Cardiac muscle cell (in vitro differentiated cells and primary cell): Measurements from ENCODE around the gene SMS. TPM values are rescaled to one million over a fixed set of nuclear protein-coding genes. Genes with fewer than 3 reads are reported as not detected.

Source experiments
- DNase-seq, 2 donors: peaks; one replicate each; pipeline versions ENCODE4 v3.0.0 to v3.0.0-alpha.2; 2010 to 2017; ENCODE audit warnings: low read depth in 1 of 2, low spot score in 1 of 2
- H3K27ac ChIP-seq: fragments of 200-600 bp; sonication (generic); 2 replicates; pipeline ENCODE4 v1.5.1; 2016
- H3K27me3 ChIP-seq: fragments of 200-600 bp; sonication (generic); 2 replicates; pipeline ENCODE4 v1.6.0; 2016; ENCODE audit warnings: control low read depth
- H3K36me3 ChIP-seq: fragments of 200-600 bp; sonication (generic); 2 replicates; pipeline ENCODE4 v1.5.1; 2016; ENCODE audit warnings: control low read depth
- H3K4me1 ChIP-seq: fragments of 200-600 bp; sonication (generic); 2 replicates; pipeline ENCODE4 v1.8.1; 2017; ENCODE audit warnings: low read depth, mild to moderate bottlenecking, mixed run types
- H3K4me3 ChIP-seq: fragments of 200-600 bp; sonication (generic); 2 replicates; pipeline ENCODE4 v1.5.1; 2016; ENCODE audit warnings: mild to moderate bottlenecking
- H3K9me3 ChIP-seq: fragments of 200-600 bp; sonication (generic); 2 replicates; pipeline ENCODE4 v1.5.1; 2017; ENCODE audit warnings: low read depth, mild to moderate bottlenecking, control low read depth
- polyA plus RNA-seq: library from polyadenylated mRNA; unstranded; fragments of >200 nt; fragmentation: Nextera tagmentation; extraction: Ambion mirVana; gene quantifications from 2 replicates; pipeline ENCODE4 v1.2.1, GENCODE V29; 2016
- total RNA-seq: library from RNA; depleted of rRNA; stranded (reverse); fragments of >200 nt; gene quantifications from 2 replicates; pipeline ENCODE4 v1.2.3, GENCODE V29; 2016
- TF ChIP-seq, protein P1 (sequence below): IDR thresholded peaks from 2 replicates; pipeline ENCODE4 v1.5.1; 2012; ENCODE audit warnings: low read depth, mild to moderate bottlenecking, low read length

The SMS gene
- total and polyA plus RNA-seq, 2 experiments from 2014 or later, result 253 to 403 TPM

DNA sequence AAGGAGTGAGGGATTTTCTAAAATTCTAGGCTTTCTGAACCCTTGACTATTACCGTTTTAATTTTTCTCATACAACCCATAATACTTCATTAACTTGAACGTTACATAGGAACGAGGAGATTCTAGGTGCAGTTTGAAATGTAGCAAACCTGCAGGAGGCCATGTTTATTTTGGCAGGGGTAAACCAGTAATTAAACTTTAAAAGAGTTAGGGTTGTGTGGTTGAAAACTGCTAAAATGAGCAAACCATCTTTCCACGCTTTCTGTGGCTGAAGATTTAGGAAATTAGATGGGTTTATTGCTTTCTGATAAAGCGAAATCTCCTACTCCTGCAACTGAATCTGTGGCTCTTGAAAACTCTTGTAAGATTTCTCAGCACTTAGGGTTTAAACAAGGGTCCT is 93.3 kb downstream of the SMS start:
- Histone ChIP-seq H3K9me3 (no peaks in the 10 kb centered on the region), H3K36me3 (no peaks in the 10 kb centered on the region), H3K27ac (no peak overlapping the region), H3K4me3 (no peak overlapping the region), H3K27me3 (no peaks in the 10 kb centered on the region), H3K4me1 (no peaks in the 10 kb centered on the region)
- TF ChIP-seq, protein P1, sequence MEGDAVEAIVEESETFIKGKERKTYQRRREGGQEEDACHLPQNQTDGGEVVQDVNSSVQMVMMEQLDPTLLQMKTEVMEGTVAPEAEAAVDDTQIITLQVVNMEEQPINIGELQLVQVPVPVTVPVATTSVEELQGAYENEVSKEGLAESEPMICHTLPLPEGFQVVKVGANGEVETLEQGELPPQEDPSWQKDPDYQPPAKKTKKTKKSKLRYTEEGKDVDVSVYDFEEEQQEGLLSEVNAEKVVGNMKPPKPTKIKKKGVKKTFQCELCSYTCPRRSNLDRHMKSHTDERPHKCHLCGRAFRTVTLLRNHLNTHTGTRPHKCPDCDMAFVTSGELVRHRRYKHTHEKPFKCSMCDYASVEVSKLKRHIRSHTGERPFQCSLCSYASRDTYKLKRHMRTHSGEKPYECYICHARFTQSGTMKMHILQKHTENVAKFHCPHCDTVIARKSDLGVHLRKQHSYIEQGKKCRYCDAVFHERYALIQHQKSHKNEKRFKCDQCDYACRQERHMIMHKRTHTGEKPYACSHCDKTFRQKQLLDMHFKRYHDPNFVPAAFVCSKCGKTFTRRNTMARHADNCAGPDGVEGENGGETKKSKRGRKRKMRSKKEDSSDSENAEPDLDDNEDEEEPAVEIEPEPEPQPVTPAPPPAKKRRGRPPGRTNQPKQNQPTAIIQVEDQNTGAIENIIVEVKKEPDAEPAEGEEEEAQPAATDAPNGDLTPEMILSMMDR, result no peak
- no peak for DNase-seq

DNA sequence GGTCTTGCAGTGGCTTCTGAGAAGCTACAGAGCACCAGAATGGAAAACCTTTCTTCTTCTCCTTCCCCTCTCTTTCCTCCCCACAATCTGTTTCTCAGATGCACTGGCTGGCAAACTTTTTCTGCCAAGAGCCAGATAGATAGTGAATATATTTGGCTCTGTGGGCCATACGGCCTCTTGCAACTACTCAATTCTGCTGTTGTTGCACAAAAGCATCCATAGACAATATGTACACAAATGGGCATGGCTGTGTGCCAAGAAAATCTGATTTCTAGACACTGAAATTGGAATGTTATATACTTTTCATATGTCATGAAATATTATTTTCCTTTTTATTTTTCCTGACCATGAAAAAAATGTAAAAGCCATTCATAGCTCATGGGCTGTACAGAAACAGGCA is 94.7 kb downstream of the SMS start:
- TF ChIP-seq, protein P1, result no peak
- H3K27ac ChIP-seq, result no peak overlapping the region
- no peaks in the 10 kb centered on the region for H3K36me3 ChIP-seq
- DNase-seq, result no peak
- no peaks in the 10 kb centered on the region for H3K9me3 ChIP-seq
- no peak overlapping the region for H3K4me3 ChIP-seq
- H3K4me1 ChIP-seq, result no peaks in the 10 kb centered on the region
- no peaks in the 10 kb centered on the region for H3K27me3 ChIP-seq

DNA sequence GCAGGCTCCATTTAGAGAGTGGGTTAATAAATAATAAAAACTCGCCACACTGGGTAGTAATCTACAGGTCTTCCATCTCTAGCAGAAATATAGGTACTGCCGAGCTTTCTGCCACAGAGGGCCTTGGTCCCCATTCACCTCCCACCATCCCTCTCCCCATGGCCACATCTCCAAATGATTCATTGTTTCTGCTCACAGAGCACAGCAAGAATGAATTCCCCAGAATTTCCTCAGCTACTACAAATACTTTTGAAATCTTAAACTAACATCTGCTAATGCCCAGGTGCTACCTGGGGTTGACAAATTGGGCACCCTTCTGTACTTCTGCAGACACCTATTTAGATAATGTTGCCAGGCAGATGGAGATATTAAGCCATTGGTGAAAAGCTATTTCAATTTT is 96.7 kb downstream of the SMS start:
- DNase-seq, result no peak
- Histone ChIP-seq H3K27me3 (no peaks in the 10 kb centered on the region), H3K9me3 (no peaks in the 10 kb centered on the region), H3K4me3 (no peak overlapping the region), H3K27ac (no peak overlapping the region), H3K4me1 (no peaks in the 10 kb centered on the region), H3K36me3 (no peaks in the 10 kb centered on the region)
- TF ChIP-seq, protein P1, result no peak

DNA sequence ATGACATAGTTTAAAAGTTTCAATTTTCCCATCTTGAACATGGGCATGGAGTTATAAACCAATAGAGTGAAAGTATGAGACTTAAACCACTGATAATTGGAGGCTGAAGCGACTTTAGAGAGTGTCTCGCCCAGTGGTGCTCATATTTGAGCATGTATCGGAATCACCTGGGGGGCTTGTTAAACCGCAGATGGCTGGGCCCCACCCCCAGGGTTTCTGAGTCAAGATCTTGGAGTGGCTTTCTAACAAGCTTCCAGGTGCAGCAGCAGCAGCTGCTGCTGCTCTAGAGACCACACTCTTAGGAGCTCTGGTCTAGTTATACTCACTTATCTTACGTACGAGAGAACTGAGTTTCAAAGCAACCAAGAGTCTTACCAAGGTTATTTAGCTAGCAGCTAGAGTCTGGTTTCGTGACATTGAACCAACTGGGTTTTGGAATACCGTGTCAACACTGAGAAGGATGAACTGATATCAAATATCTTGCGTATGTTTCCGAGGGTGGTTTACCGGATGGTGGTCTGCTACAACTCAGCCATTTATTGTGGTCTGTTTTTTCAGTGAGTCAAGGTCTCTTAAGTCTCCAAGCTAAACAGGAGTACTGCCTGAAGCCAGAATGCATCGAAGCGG is 97.5 kb downstream of the SMS start:
- H3K27ac ChIP-seq, result no peak overlapping the region

DNA sequence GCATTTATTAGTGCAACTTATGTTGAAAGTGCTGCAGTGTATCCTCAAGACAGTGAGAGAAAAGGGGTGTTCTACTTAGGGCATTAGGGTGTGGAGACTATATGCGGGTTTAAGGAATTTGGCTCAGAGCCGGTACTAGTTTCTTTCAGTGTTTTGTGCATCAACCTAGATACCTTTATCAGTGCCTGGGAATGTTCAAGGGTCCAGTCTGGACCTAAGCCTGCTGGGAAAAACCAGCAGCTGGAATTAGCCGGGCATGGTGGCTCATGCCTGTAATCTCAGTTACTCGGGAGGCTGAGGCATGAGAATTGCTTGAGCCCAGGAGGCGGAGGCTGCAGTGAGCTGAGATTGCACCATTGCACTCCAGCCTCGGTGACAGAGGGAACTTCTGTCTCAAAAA is 99.0 kb downstream of the SMS start:
- H3K4me3 ChIP-seq, result no peak overlapping the region
- H3K4me1 ChIP-seq, result no peaks in the 10 kb centered on the region

More for the DNA sequence above, 97.5 kb downstream of the SMS start:
- Histone ChIP-seq H3K9me3 (no peaks in the 10 kb centered on the region), H3K4me1 (no peaks in the 10 kb centered on the region), H3K36me3 (no peaks in the 10 kb centered on the region), H3K27me3 (no peaks in the 10 kb centered on the region), H3K4me3 (no peak overlapping the region)
- TF ChIP-seq, protein P1, result no peak
- DNase-seq, result no peak

More for the DNA sequence above, 99.0 kb downstream of the SMS start:
- TF ChIP-seq, protein P1, result no peak
- Histone ChIP-seq H3K27ac (no peak overlapping the region), H3K27me3 (no peaks in the 10 kb centered on the region), H3K36me3 (no peaks in the 10 kb centered on the region), H3K9me3 (no peaks in the 10 kb centered on the region)
- no peak for DNase-seq
